Skin epidermis (tissue), 12 donors: ENCODE measurements around the gene DNASE1.

ENCODE experiments used
- H3K27ac ChIP-seq, 21 experiments: fragments of 200-600 bp; sonication (generic) in 11 of 21; one replicate each; pipeline ENCODE4 v1.5.0; 2020; ENCODE audit warnings: mild to moderate bottlenecking in 3 of 21, inconsistent platforms in 2 of 21, moderate library complexity in 2 of 21
- H3K4me3 ChIP-seq, 7 experiments: fragments of 200-600 bp; sonication (generic) in 2 of 7; one replicate each; pipeline ENCODE4 v1.5.0; 2020; ENCODE audit warnings: inconsistent platforms in 2 of 7, mild to moderate bottlenecking in 2 of 7, moderate library complexity in 1 of 7

DNASE1 gene

DNA sequence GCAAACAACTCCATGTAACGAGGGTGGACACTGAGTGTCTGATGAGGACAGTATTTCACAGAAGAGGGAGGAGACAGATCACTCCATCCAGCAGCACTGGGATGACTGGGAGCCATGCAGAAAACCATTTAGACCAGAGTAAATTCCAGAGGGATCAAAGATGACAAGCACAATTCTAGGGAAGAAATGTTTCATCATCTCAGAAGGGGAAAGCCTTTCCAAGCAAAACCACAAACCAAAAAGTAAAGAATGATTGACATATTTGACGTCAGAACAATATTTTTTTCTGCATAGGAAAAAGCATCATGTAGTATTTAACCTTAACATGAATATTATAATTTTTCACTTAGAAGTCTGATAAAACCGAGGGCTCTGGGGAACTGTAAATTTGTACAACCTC lies 4.8 kb downstream of the DNASE1 start:
- no peak overlapping the region for H3K27ac ChIP-seq
- H3K4me3 ChIP-seq: no peak overlapping the region

- Histone ChIP-seq H3K27ac (no peak overlapping the region), H3K4me3 (no peak overlapping the region)
These were observed 6.8 kb downstream of the DNASE1 start for GRCh38 chr16:3661311-3661710.

- H3K4me3 ChIP-seq: no peak overlapping the region
- H3K27ac ChIP-seq: no peak overlapping the region
These were observed 7.4 kb downstream of the DNASE1 start for GRCh38 chr16:3661922-3662321.

- Histone ChIP-seq H3K4me3 (no peak overlapping the region), H3K27ac (no peak overlapping the region)
These were observed 8.1 kb downstream of the DNASE1 start for GRCh38 chr16:3662601-3663000.

DNA sequence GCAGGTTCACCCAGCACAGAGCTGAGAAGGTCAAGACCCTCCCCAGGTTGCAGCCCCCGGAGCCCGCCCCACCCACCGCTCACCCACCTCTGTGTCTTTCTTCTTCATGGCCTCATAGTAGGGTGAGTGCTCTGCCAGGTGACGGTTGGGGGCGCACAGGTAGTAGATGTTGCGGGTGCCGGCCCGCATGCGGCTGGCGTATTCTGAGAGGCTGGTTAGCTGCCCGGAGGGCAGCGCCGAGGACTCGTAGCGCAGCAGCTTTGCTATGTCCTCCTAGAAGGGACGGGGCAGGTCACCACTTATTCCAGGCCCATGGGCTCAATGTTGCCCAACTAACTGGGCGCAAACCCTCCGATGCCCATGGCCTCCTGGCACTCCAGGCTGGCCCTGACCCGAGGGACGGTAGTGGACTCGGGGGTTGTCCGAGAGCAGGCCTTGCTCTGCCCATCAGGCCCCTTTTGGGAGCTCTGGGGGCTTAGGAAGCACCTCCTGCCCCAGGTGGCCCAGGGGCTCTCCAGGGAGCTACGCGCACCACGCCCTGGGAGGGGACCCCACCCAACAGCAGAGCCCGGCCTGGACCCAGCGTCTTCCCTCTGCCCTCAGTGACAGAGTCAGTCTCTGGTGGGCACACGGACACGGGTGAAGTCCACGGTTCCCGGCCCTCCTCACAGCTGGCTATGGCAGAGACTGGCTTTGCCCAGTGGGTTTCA lies 9.9 kb downstream of the DNASE1 start:
- H3K27ac ChIP-seq: no peak overlapping the region
- no peak overlapping the region for H3K4me3 ChIP-seq

DNA sequence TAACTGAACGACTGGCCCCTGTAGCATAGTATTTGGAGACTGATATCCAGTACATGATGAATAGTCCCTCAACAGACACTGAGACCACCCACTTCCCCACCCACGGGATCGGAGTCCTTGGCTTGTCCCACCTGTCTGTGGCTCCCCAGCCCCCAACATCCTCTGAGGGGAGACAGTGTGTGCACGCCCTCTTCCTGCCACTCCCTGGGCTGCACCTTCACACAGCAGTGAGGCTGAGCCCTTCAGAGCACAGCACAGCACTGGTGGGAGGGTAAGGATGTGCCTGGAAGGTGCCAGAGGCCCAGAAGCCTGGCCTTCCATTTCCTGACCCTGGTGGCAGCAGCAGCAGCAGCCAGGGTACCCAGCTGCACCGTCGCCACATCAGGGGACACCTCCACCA lies 11.0 kb downstream of the DNASE1 start:
- H3K27ac ChIP-seq: no peak overlapping the region
- no peak overlapping the region for H3K4me3 ChIP-seq

GRCh38 chr16:3668626-3669025 lies 14.1 kb downstream of the DNASE1 start:
- Histone ChIP-seq H3K4me3 (no peak overlapping the region), H3K27ac (no peak overlapping the region)

- no peak overlapping the region for H3K4me3 ChIP-seq
- H3K27ac ChIP-seq: no peak overlapping the region
These were observed 14.6 kb downstream of the DNASE1 start for GRCh38 chr16:3669082-3669481.

DNA sequence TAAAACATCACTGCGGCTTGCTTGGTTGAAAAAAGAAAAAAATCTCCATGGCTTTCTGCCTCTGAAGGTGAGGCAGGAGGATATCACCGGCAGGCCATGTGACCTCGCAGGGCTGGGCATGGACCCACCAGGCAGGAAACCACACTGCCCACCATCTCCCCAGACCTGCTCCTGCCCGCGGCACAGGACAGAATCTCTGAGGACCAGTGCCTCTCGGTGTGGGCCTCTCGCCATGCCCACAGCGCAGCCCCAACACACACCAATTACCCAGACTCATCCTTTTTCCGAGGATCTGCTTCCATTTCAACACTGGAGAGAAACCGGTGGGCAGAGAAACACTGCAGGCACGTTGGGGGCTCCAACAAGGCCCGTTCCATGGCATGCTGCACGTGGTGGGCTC lies 16.2 kb downstream of the DNASE1 start:
- no peak overlapping the region for H3K4me3 ChIP-seq
- no peak overlapping the region for H3K27ac ChIP-seq

DNA sequence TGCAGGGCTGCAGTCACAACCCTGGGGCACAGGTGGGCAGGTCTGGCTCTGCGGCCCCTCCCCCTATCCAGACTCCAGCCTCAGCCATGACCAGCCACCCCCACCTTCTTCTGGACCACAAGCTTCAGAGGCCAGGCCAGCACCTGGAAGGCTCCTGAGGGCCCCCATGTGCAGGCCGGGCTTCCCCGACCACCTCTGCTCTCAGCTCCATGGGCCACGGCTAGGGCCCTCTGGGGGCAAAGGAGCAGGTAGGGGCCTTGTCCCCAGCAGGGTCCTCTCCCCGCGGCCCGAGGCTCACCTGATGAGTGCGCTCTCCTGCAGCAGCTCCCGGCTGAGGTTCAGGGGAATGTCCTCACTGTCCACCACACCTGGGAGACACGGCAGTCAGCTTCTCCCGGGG lies 16.9 kb downstream of the DNASE1 start:
- H3K4me3 ChIP-seq: no peak overlapping the region

DNA sequence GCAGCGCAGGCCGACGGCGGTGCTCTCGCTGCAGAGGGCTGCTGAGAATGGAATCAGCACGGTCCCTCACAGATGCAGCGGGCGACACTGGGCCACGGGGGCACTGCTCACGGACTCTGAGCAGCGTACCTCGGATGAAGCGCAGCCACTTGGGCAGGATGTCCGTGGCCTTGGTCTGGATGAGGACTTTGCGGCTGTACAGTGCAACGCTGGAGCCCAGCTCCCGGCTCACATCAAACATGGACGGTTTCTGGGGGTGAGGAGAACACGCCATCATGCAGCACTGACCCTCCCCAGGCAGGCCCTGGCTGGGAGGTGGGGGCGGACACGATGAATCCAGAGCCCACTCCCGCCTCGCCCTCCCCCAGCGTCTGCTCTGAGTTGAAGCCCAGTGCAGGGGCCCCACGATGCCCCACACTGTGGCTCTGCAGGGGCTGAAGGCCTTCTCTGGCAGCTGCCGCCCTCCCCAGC lies 18.1 kb downstream of the DNASE1 start:
- no peak overlapping the region for H3K27ac ChIP-seq

More for the DNA sequence above, 16.9 kb downstream of the DNASE1 start:
- no peak overlapping the region for H3K27ac ChIP-seq

GRCh38 chr16:3673201-3673600 lies 18.7 kb downstream of the DNASE1 start:
- no peak overlapping the region for H3K27ac ChIP-seq
- H3K4me3 ChIP-seq: no peak overlapping the region

More for the DNA sequence above, 18.1 kb downstream of the DNASE1 start:
- no peak overlapping the region for H3K4me3 ChIP-seq

DNA sequence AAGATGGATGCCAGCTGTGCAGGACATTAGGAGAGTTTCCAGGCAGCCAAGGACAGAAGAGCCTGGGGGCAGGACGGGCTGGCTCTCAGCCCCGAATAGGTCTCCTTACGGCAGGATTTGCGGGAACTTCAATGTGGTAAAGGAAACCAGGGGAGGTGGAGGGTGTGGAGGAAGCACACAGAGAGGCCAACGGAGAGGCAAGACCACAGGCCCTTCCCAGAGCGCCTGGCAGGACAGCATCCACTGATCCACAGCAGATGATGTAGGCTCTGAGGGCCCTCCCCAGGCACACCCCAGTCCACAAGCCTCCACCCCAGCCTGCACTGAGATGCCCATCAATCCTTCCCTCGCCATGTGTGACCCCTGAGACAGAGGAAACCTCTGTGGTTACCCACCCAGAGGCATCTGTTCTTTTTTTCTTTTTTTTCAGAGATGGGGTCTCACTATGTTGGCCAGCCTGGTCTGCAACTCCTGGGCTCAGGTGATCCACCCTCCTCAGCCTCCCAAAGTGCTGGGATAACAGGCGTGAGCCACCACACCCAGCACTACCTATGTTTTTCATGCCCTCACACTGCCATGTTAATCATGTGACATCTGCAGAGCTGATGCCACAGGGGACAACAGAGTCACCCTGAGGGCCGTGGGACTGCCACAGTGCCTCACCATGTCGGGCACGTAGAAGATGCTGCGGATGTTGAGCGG lies 19.3 kb downstream of the DNASE1 start:
- no peak overlapping the region for H3K27ac ChIP-seq
- no peak overlapping the region for H3K4me3 ChIP-seq

- H3K4me3 ChIP-seq: no peak overlapping the region
- no peak overlapping the region for H3K27ac ChIP-seq
These were observed 20.2 kb downstream of the DNASE1 start for GRCh38 chr16:3674513-3675295.

DNA sequence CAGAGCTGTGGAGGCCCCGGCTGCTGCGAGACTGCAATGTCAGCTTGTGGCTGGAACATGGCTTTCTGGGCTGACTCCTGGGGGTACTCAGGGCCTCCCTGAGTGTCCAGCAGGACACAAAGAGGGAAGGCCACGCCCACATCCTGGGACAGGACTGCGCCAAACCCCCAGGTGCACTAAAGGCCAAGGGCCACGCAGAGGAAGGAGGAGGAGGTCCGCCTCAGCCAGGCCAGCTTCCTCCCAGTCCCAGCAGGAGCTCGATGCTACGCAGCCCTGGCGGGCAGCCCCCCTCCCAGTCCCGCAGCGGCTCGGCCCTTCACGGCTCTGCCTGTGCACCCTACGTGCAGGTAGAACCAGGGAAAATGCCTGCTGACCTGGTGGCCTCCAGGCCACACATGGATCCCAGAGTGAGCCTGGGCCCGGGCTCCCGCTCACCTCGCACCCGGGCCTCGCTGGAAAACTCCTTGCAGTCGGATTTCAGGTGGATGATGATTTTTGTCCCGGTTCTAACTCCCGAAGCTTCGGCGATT lies 21.2 kb downstream of the DNASE1 start:
- Histone ChIP-seq H3K27ac (no peak overlapping the region), H3K4me3 (no peak overlapping the region)

DNA sequence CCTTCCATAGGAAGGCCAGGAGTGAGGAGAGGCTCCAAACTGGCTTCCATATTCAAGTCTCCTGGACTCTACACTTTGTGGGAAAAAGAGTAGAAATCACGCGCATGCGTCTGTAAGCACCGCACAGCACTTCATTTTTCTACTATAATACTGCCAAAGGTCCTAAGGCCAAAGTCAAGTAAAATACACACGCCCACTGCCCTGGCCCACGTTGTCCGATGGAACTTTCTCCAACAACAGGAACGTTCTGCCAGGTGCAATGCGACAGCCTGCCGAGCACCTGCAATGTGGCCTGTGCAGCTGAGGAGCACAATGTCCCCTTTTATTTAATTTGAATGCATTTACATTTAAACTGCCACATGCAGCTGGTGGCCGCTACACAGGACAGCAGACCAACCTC lies 23.5 kb downstream of the DNASE1 start:
- Histone ChIP-seq H3K4me3 (no peak overlapping the region), H3K27ac (no peak overlapping the region)

DNA sequence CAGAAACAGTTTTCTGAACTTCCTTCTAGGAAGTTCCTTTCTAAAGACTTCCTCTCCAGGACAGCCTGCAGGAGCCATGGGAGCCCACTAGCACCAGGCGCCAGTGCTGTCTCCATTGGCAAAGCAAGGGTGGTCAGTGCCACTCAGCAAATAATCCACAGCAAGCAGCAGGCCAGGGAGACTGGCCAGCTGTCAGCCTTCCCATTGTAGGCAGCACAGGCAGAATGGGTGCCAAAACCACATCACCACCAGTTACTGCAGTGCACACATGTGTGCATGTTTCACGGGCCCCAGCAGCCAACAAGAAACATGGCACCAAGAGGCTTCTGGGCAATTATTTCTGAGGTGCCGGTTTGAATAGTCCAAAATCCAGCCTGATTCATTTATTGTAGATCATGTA lies 26.7 kb downstream of the DNASE1 start:
- H3K4me3 ChIP-seq: no peak overlapping the region
- no peak overlapping the region for H3K27ac ChIP-seq

GRCh38 chr16:3687021-3687420 lies 32.5 kb downstream of the DNASE1 start:
- no peak overlapping the region for H3K27ac ChIP-seq
- H3K4me3 ChIP-seq: no peak overlapping the region

GRCh38 chr16:3687792-3688191 lies 33.3 kb downstream of the DNASE1 start:
- peak overlapping the region in 7 of 21 experiments; percentile 25 to 79 (median 60) for H3K27ac ChIP-seq

DNA sequence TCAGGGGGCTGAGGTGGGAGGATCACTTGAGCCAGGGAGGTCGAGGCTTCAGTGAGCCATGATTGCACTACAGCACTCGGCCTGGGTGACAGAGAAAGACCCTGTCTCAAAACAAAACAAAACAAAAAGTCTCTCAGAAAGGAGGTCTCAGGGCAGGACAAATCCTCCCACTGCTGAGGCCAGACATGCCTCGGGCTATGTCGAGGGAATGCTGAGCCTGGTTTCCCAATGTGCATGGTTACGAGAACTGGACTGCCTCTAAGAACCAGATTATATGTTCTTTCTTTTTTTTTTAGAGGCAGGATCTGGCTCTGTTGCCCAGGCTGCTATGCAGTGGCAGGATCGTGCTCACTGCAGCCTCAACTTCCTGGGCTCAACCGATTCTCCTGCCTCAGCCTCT lies 35.2 kb downstream of the DNASE1 start:
- peak overlapping the region in 15 of 21 experiments; percentile 19 to 84 (median 55) for H3K27ac ChIP-seq
- H3K4me3 ChIP-seq: no peak overlapping the region

More at GRCh38 chr16:3687792-3688191, 33.3 kb downstream of the DNASE1 start:
- no peak overlapping the region for H3K4me3 ChIP-seq
